ENCODE results near the gene FAM117A. TPM values are rescaled to one million over a fixed set of nuclear protein-coding genes. Genes with fewer than 3 reads are reported as not detected.

FAM117A gene
- total and polyA plus RNA-seq, 2 donors (not counting 1 experiment from before 2014, with no cell fraction given) = 93.4 to 162 TPM

DNA sequence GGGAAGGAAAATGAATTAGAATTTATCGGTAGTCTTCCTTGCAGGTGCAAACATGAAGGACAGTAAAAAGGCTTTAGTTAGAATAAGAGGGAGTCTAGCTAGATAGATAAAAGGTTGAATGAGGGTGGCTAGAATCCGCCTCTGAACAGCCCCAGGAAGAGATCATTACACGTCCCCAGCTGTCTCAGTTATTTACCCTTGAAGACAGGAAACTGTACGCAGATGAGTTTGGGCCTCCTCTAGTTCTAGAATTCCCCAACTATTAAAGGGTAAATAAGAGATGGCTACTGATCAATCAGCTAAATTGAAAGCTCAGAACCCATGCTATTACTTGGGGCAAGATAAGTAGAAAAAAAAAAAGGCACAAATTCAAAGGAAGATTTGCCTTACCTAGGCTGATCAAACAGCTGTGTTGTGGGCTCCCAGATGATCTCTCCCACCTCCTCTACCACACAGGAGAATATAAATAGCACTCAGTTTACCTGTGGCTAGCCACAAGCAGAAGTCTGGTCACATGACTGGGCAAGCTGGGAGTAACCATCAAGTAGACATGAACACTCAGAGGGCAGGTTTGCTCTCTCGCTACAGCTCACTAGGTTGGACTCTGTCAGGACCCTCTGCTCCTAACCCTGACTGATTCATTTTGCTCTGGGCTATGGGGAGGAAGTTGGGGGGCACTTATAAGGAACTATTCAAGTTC, 17.0 kb downstream of the FAM117A start:
- WGBS (ENCODE audit: insufficient coverage) = 0% methylated on average over 2 of the region's 5 CpGs

More for the DNA sequence above, 17.0 kb downstream of the FAM117A start:
- Histone ChIP-seq H3K4me2 (replicated peaks; ENCODE audit: low read depth, low read length, poor library complexity, severe bottlenecking) (peak overlapping the region; percentile 77), H3K9me3 (ENCODE audit: control extremely low read depth in 1 of 3, control insufficient read depth in 2 of 3, insufficient read depth in 1 of 3, low read length in 2 of 3) (no peaks in the 10 kb centered on the region), H3K4me3 (ENCODE audit: control extremely low read depth in 1 of 5, extremely low read depth in 1 of 5, insufficient read depth in 1 of 5, low read depth in 2 of 5, low read length in 4 of 5) (peak overlapping the region; percentile 54 to 74 (median 65)), H3K9ac (ENCODE audit: low read length) (peak overlapping the region; percentile 67), H3K4me1 (ENCODE audit: control insufficient read depth in 2 of 2, insufficient read depth in 2 of 2, low read length in 2 of 2) (peaks cover 79 to 87% of the 10 kb centered on the region in 2 donors), H2AFZ (ENCODE audit: insufficient read depth, low read depth, low read length, poor library complexity, severe bottlenecking) (peak overlapping the region; percentile 19), H3K79me2 (ENCODE audit: control insufficient read depth, insufficient read depth, low read length) (peaks cover 88% of the 10 kb centered on the region), H3K27ac (ENCODE audit: low read length in 2 of 2) (peak overlapping the region; percentile 89 to 95), H4K20me1 (ENCODE audit: control insufficient read depth, insufficient read depth, low read length, poor library complexity, severe bottlenecking) (no peaks in the 10 kb centered on the region), H3K36me3 (replicated peaks in 1 of 2; ENCODE audit: control extremely low read depth in 1 of 2, control insufficient read depth in 1 of 2, extremely low read depth in 1 of 2, insufficient read depth in 2 of 2, low read length in 1 of 2) (peaks cover 0 to 14% of the 10 kb centered on the region in 2 experiments), H3K27me3 (replicated peaks in 1 of 4; ENCODE audit: control extremely low read depth in 1 of 4, control insufficient read depth in 3 of 4, insufficient read depth in 4 of 4, low read length in 3 of 4) (no peaks in the 10 kb centered on the region)
- H3K9me3 Mint-ChIP-seq (ENCODE audit: insufficient read depth) = no peaks in the 10 kb centered on the region
- TF ChIP-seq, protein P1, sequence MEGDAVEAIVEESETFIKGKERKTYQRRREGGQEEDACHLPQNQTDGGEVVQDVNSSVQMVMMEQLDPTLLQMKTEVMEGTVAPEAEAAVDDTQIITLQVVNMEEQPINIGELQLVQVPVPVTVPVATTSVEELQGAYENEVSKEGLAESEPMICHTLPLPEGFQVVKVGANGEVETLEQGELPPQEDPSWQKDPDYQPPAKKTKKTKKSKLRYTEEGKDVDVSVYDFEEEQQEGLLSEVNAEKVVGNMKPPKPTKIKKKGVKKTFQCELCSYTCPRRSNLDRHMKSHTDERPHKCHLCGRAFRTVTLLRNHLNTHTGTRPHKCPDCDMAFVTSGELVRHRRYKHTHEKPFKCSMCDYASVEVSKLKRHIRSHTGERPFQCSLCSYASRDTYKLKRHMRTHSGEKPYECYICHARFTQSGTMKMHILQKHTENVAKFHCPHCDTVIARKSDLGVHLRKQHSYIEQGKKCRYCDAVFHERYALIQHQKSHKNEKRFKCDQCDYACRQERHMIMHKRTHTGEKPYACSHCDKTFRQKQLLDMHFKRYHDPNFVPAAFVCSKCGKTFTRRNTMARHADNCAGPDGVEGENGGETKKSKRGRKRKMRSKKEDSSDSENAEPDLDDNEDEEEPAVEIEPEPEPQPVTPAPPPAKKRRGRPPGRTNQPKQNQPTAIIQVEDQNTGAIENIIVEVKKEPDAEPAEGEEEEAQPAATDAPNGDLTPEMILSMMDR (IDR thresholded peaks at IDR 0.05) = no peak
- no peak for TF ChIP-seq EZH2 (IDR thresholded peaks at IDR 0.05; ENCODE audit: borderline replicate concordance, insufficient read depth, low read depth, low read length, poor library complexity, severe bottlenecking)
- ChIA-PET POLR2A (interaction anchor here (0.7 to 5.9 kb wide), 7 partner anchors 16 to 309 kb away, joined by 3 to 75 read pairs (median 5); partner anchors contain the start of genes FAM117A, ITGA3, KAT7 and SLC35B1), CTCF (interaction anchor here (0.6 to 5.3 kb wide), 9 partner anchors 10 to 51 kb away, joined by 3 to 55 read pairs (median 4); partner anchors contain the start of genes FAM117A and SLC35B1)
- peaks cover 80% of the 10 kb centered on the region for H3K4me1 Mint-ChIP-seq
- ATAC-seq (ENCODE audit: low read depth) (peak; percentile 65), DNase-seq (peak; percentile 66)
- peak overlapping the region; percentile 98 for H3K27ac Mint-ChIP-seq
- H3K27me3 Mint-ChIP-seq = no peaks in the 10 kb centered on the region
- intact Hi-C loops (cut with micrococcal nuclease) = loop anchor here (1.0 to 2.0 kb wide), 4 partner anchors 8 to 42 kb away; partner anchors contain the start of genes FAM117A and KAT7
- peak overlapping the region; percentile 93 for H3K4me3 Mint-ChIP-seq

All from B cell (primary cell).